DMS53 (cell line): ENCODE data around the gene RNF144A.
A peak's percentile ranks its signal among the peaks of the same experiment; 100 is the strongest.
"Not testable (repeated sequence)": the region's sequence is repeated elsewhere in the genome, so short reads cannot be mapped to it uniquely, and the experiment has no call there.

ENCODE experiments used
- DNase-seq: peaks from one replicate; lab custom pipeline; 2025; lab: John Stamatoyannopoulos, UW

Gene RNF144A

GRCh38 chr2:6972067-6972710 is 55.0 kb downstream of the RNF144A start:
- DNase-seq = no peak

DNA sequence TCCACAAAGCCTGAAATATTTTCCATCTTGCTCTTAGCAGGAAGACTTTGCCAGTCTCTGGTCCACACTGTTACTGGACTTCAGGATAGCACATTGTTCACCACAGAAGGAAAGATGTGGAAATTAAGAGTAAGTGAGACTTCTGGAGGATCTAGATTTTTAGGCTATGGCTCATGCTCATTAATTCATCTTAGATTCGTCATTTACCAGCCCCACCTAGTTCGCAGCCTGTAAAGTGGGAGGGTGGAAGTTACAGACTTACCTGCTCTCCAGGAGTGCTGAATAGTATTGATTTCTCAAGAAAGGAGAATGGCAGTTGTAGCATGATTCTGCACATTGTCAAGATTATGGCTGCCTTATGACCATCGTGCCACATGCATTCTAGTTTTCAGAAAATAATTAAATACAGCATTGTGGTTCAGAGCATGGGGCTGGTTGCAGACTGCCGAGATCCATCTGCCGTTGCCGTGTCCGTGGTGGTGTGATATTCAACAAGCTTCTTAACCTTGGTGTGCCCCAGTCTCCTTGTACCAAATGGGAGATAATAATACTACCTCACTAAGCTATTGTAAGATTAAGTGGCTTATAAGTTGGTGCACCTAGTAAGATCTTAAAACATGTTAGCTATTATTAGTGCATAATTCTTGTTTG is 56.8 kb downstream of the RNF144A start:
- DNase-seq = no peak

GRCh38 chr2:6975988-6976387 is 58.8 kb downstream of the RNF144A start:
- no peak for DNase-seq

DNA sequence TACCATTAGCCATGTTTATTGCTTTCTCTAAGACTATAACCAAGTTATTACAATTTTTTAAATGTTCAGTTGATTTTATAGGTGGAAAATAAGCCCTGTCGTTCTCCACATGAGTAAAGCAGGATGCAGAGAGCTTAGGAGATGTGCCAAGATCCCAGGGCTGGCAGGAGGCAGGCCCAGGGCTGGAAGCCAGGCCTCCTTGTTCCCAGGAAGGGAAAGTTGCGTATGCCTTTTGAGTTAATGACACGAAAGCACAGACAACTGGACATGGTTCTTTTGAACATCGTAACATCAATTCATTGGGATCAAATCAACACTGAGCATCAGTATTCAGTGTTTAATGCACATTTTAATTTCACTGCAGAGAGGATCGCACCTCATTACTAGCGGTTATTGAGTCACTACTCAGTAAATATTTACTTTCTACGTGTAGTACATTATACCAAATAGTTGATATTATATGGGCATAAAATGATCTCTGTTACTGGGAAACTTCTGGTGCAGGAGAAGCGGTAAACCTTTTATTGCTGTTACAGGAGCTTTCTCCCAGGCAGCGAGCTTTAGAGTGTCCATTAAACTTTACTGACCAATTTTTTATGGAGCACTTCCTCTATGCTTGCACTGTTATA is 60.0 kb downstream of the RNF144A start:
- peak; percentile 53 for DNase-seq

GRCh38 chr2:6977786-6978185 is 60.6 kb downstream of the RNF144A start:
- DNase-seq = no peak

DNA sequence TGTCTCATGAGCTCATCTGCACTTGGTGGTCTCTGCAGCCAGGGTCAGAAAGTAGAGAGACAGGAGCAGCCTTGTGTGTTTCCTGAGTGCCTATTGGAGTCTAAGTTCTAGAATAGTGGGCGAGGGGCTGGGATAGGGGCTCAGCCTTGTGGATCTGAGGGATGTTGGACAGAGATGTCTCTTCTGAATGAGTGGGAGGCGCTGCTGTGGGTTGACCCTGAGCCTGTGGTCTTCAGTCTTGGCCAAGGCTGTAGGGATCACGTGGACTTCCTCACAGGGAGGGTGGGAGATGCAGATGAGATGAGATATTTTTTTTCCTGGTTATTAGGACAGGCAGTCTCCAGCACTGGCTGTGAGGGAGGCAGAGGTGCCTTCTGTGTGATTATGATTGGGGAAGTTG is 61.8 kb downstream of the RNF144A start:
- DNase-seq = no peak

GRCh38 chr2:6982449-6982848 is 65.2 kb downstream of the RNF144A start:
- no peak for DNase-seq

DNA sequence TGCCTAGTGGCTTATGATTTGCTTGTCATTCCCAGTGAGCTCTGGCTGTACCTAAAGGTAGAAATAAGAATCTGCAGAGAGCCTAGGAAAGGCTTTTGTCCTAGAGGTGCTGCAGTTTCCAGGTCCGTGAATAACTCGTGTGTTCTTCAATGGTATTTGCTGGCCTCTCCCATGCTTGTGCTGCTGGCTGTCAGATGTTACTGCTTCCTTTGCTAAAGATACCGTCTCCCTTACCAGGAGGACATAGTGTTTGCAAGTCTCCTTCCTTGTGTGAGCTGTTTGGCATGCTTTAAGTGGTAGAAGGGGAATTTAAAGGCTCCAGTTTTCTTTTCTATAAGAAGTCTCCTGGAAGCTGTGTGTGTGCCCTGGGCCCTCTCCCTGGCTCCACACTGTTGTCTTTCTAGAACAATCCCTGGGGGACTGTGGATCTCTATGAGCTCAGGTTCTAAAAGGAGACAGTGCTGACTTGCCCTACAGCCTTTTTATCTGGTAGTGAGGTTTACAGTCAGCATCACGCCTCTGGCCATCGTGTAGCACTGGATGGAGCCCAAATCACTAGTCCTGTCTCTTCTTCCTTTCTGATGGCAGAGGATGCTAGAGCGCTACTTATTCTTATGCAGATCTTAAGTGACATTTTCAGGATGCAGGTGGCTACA is 65.8 kb downstream of the RNF144A start:
- no peak for DNase-seq

GRCh38 chr2:6986301-6986911 is 69.2 kb downstream of the RNF144A start:
- peak; percentile 16 for DNase-seq

GRCh38 chr2:6986912-6987361 is 69.7 kb downstream of the RNF144A start:
- no peak for DNase-seq

DNA sequence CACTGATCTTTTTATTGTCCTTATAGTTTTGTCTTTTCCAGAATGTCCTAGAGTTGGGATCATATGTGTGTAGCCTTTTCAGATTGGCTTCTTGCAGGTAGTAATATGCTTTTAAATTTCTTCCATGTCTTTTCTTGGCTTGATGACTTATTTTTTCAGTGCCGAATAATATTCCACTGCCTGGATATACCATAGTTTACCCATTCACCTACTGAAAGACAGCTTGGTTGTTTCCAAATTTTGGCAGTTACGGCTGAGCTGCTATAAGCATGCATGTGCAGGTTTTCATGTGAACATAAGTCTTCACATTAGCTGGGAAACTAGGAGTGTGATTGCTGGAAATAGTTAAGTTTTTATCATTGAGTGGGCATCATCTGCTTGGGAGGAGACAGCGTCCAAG is 73.7 kb downstream of the RNF144A start:
- DNase-seq = no peak

DNA sequence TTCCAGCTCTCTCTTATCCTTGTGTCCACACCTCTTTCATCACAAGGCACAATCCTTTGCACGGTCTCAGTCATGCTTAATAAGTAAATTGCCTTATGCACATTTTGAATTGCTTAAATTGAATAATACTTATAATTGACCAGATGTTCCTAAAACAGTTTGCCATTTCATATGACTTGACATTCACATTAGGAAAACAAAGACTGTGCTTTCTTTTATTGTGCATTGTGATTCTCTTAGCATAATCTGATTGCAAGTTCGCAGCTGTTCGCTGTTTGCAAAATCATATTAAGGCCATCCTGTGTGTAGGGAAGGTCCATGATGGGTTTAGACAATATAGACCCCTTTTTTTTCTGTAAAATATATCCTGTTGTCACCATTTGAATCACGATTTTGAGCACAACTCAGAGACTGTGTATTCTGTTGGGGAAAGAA is 75.6 kb downstream of the RNF144A start:
- no peak for DNase-seq

GRCh38 chr2:6993229-6993640 is 76.0 kb downstream of the RNF144A start:
- no peak for DNase-seq

- DNase-seq = no peak
Observed at GRCh38 chr2:6993936-6994335, 76.7 kb downstream of the RNF144A start.

GRCh38 chr2:6994536-6995128 is 77.4 kb downstream of the RNF144A start:
- no peak for DNase-seq

GRCh38 chr2:6995391-6996097 is 78.3 kb downstream of the RNF144A start:
- no peak for DNase-seq

- DNase-seq = no peak
Observed at GRCh38 chr2:6999211-6999877, 82.1 kb downstream of the RNF144A start.

DNA sequence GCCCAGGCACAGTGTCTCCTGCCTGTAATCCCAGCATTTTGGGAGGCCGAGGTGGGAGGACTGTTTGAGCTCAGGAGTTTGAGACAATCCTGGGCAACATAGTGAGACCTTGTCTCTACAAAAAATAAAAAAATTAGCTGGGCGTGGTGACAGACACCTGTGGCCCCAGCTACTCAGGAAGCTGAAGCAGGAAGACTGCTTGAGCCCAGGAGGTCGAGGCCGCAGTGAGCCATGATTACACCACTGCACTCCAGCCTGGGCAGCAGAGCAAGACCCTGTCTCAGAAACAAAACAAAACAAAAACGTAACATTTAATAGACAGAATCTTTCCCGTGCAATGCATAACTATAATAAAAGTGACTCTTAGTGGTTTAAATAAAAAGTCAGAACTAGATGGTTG is 84.2 kb downstream of the RNF144A start:
- DNase-seq = not testable (repeated sequence)

GRCh38 chr2:7003895-7004294 is 86.7 kb downstream of the RNF144A start:
- no peak for DNase-seq

DNA sequence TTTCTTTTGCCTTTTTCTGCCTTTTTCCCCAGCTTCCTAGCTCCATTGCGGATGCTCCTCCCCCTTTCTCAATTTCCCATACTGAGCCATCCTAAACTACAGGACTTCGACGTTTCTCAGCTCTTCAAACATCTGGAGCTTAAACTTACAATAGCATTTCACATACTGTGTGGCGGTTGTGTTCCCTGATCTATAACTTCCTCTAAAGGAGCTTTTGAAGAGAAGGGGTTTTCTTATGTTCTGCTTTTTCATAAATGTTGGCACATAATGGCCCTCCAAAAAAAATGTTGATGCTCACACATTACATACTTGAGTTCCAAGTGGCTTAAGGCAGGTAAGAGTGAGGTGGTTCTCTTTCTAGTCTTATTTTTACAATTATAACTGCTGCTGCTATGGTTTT is 87.4 kb downstream of the RNF144A start:
- no peak for DNase-seq

GRCh38 chr2:7007488-7007845 is 90.3 kb downstream of the RNF144A start:
- no peak for DNase-seq
